B cell (primary cell): ENCODE measurements around the gene ITPK1. TPM values are rescaled to one million over a fixed set of nuclear protein-coding genes. Genes with fewer than 3 reads are reported as not detected.
"Not testable (repeated sequence)": the region's sequence is repeated elsewhere in the genome, so short reads cannot be mapped to it uniquely, and the experiment has no call there.

Source experiments
- ATAC-seq: fragments of 200-7000 bp; cut with Tn5 transposase; one replicate; pipeline ENCODE4 v1.10.0; 2021; ENCODE audit warnings: low read depth, mild to moderate bottlenecking, moderate number of reproducible peaks, moderate library complexity
- CTCF ChIA-PET: fragments of 350-600 bp; sonication (Branson Sonifier 250); formaldehyde crosslinking; loops from one replicate; lab custom pipeline; 2021; ENCODE audit warnings: antibody characterized with exemption, inconsistent platforms; lab: Charles Lee
- POLR2A ChIA-PET: fragments of 350-600 bp; sonication (Branson Sonifier 250); formaldehyde crosslinking; loops from one replicate; lab custom pipeline; 2021; ENCODE audit warnings: antibody characterized with exemption; lab: Charles Lee
- DNase-seq: peaks from one replicate; pipeline ENCODE4 v3.0.0; 2013
- H2AFZ ChIP-seq: 2 replicates; pipeline ENCODE4 v1.6.1; 2012; ENCODE audit warnings: mild to moderate bottlenecking, low read depth, low read length; ENCODE audit not compliant: insufficient read depth, poor library complexity, severe bottlenecking
- H3K27ac ChIP-seq, 2 donors: 1 replicate in 1 of 2; 2 replicates in 1 of 2; pipeline ENCODE4 v1.5.1; 2012 to 2013; ENCODE audit warnings: low read length in 2 of 2, mild to moderate bottlenecking in 2 of 2, moderate library complexity in 1 of 2
- H3K27me3 ChIP-seq, 4 experiments: fragments of 200-600 bp in 1 of 4; sonication (generic) in 1 of 4; replicated peaks in 1 of 4; 1 replicate in 2 of 4; 2 replicates in 2 of 4; pipeline versions ENCODE4 v1.6.1 to v1.7.0; 2013 to 2016; ENCODE audit warnings: low read length in 3 of 4, mild to moderate bottlenecking in 2 of 4, mixed read lengths in 1 of 4, moderate library complexity in 1 of 4; ENCODE audit not compliant: insufficient read depth in 4 of 4, control insufficient read depth in 3 of 4; ENCODE audit errors: control extremely low read depth in 1 of 4
- H3K36me3 ChIP-seq, 2 experiments: replicated peaks in 1 of 2; 1 replicate in 1 of 2; 2 replicates in 1 of 2; pipeline versions ENCODE4 v1.6.1 to v1.7.1; 2013; ENCODE audit warnings: low read length in 1 of 2; ENCODE audit not compliant: insufficient read depth in 2 of 2, control insufficient read depth in 1 of 2; ENCODE audit errors: control extremely low read depth in 1 of 2, extremely low read depth in 1 of 2
- H3K4me1 ChIP-seq, 2 donors: fragments of 200-600 bp in 1 of 2; sonication (generic) in 1 of 2; 1 replicate in 1 of 2; 2 replicates in 1 of 2; pipeline versions ENCODE4 v1.5.1 to v1.6.1; 2013 to 2017; ENCODE audit warnings: low read length in 2 of 2; ENCODE audit not compliant: control insufficient read depth in 2 of 2, insufficient read depth in 2 of 2
- H3K4me2 ChIP-seq: replicated peaks from 2 replicates; pipeline ENCODE3; 2012; ENCODE audit warnings: mild to moderate bottlenecking, low read depth, low read length; ENCODE audit not compliant: poor library complexity, severe bottlenecking
- H3K4me3 ChIP-seq, 5 experiments: fragments of 200-600 bp in 1 of 5; sonication (generic) in 1 of 5; 1 replicate in 3 of 5; 2 replicates in 2 of 5; pipeline versions ENCODE4 v1.5.1 to v1.7.0; 2011 to 2016; ENCODE audit warnings: low read length in 4 of 5, mild to moderate bottlenecking in 4 of 5, low read depth in 2 of 5, control low read depth in 1 of 5, moderate library complexity in 1 of 5; ENCODE audit not compliant: insufficient read depth in 1 of 5; ENCODE audit errors: control extremely low read depth in 1 of 5, extremely low read depth in 1 of 5
- H3K79me2 ChIP-seq: fragments of 200-600 bp; sonication (generic); one replicate; pipeline ENCODE4 v1.6.0; 2016; ENCODE audit warnings: low read length; ENCODE audit not compliant: control insufficient read depth, insufficient read depth
- H3K9ac ChIP-seq: fragments of 200-600 bp; sonication (generic); 2 replicates; pipeline ENCODE4 v1.6.1; 2017; ENCODE audit warnings: mild to moderate bottlenecking, low read length, moderate library complexity
- H3K9me3 ChIP-seq, 3 donors: one replicate each; pipeline versions ENCODE4 v1.6.1 to v1.7.1; 2013; ENCODE audit warnings: low read length in 2 of 3; ENCODE audit not compliant: control insufficient read depth in 2 of 3, insufficient read depth in 1 of 3; ENCODE audit errors: control extremely low read depth in 1 of 3
- H4K20me1 ChIP-seq: 2 replicates; pipeline ENCODE4 v1.6.0; 2012; ENCODE audit warnings: mild to moderate bottlenecking, low read length; ENCODE audit not compliant: insufficient read depth, control insufficient read depth, poor library complexity, severe bottlenecking
- H3K27ac Mint-ChIP-seq: one replicate; pipeline ENCODE4 v1.8.0; 2021; ENCODE audit warnings: mixed read lengths
- H3K27me3 Mint-ChIP-seq: one replicate; pipeline ENCODE4 v1.8.0; 2021; ENCODE audit warnings: mixed read lengths
- H3K4me1 Mint-ChIP-seq: one replicate; pipeline ENCODE4 v1.8.0; 2021; ENCODE audit warnings: mixed read lengths
- H3K4me3 Mint-ChIP-seq: one replicate; pipeline ENCODE4 v1.8.0; 2021; ENCODE audit warnings: mixed read lengths
- H3K9me3 Mint-ChIP-seq: one replicate; pipeline ENCODE4 v1.8.0; 2022; ENCODE audit warnings: mixed read lengths; ENCODE audit not compliant: insufficient read depth
- CTCF ChIP-seq: fragments of 200-600 bp; IDR thresholded peaks from one replicate; pipeline ENCODE4 v1.8.0; 2022; ENCODE audit warnings: antibody characterized with exemption, mild to moderate bottlenecking
- EZH2 ChIP-seq: IDR thresholded peaks from 2 replicates; pipeline ENCODE4 v1.6.1; 2012; ENCODE audit warnings: borderline replicate concordance, low read depth, mild to moderate bottlenecking, moderate library complexity, low read length; ENCODE audit not compliant: insufficient read depth, poor library complexity, severe bottlenecking
- WGBS: methylation state at CpG from one replicate; pipeline ENCODE4 v1.1.5; 2013; ENCODE audit warnings: missing lambda C conversion rate; ENCODE audit not compliant: insufficient coverage; 5-methylcytosine and 5-hydroxymethylcytosine counted together
- intact Hi-C: fragments of 100-400 bp; cut with micrococcal nuclease; formaldehyde crosslinking; loops from one replicate; pipeline ENCODE4 v1.10.0; 2022
- polyA plus RNA-seq: library from polyadenylated mRNA; depleted of rRNA; stranded (reverse); fragments of >200 nt; gene quantifications from 2 replicates; pipeline ENCODE4 v1.2.3, GENCODE V29; 2012
- total RNA-seq, 2 donors: library from RNA; stranded (reverse); fragments of 120-200 nt in 1 of 2; gene quantifications; 1 replicate in 1 of 2; 2 replicates in 1 of 2; pipeline versions ENCODE4 v1.2.3 to v1.2.4, GENCODE V29; 2013 to 2022

The ITPK1 gene
- total and polyA plus RNA-seq, 2 donors (not counting 1 experiment from before 2014, with no cell fraction given), result 46.0 to 46.9 TPM

- H3K4me3 Mint-ChIP-seq, result no peak overlapping the region
- peaks cover 56% of the 10 kb centered on the region for H3K4me1 Mint-ChIP-seq
- no peaks in the 10 kb centered on the region for H3K36me3 ChIP-seq
- WGBS, result 94% methylated on average over 9 of the region's 11 CpGs
- peaks cover 38 to 63% of the 10 kb centered on the region in 2 donors for H3K4me1 ChIP-seq
- H3K27ac Mint-ChIP-seq, result no peak overlapping the region
- H3K27me3 Mint-ChIP-seq, result no peaks in the 10 kb centered on the region
- no peak for DNase-seq
- ChIA-PET POLR2A (no interaction called here), CTCF (interaction anchor here (0.9 to 1.4 kb wide), 2 partner anchors 32 to 73 kb away, joined by 3 to 5 read pairs; no protein-coding TSS in a partner anchor)
- H3K4me3 ChIP-seq, result no peak overlapping the region
- no peaks in the 10 kb centered on the region for H3K27me3 ChIP-seq
- TF ChIP-seq EZH2 (no peak), CTCF (no peak)
- no peak overlapping the region for H3K27ac ChIP-seq
- no peak for ATAC-seq
- H3K4me2 ChIP-seq, result no peak overlapping the region
- peaks cover 6% of the 10 kb centered on the region for H4K20me1 ChIP-seq
- intact Hi-C loops, result no loop called here
- peaks cover 96% of the 10 kb centered on the region for H3K79me2 ChIP-seq
- H3K9ac ChIP-seq, result no peak overlapping the region
- H3K9me3 Mint-ChIP-seq, result no peaks in the 10 kb centered on the region
- H3K9me3 ChIP-seq, result no peaks in the 10 kb centered on the region
- H2AFZ ChIP-seq, result no peak overlapping the region
Observed at GRCh38 chr14:93107453-93107852, 8.3 kb downstream of the ITPK1 start.

GRCh38 chr14:93106541-93107156, 9.1 kb downstream of the ITPK1 start:
- ATAC-seq, result no peak
- no peak for DNase-seq
- Mint-ChIP-seq H3K9me3 (no peaks in the 10 kb centered on the region), H3K27me3 (no peaks in the 10 kb centered on the region), H3K4me3 (no peak overlapping the region), H3K4me1 (peaks cover 56% of the 10 kb centered on the region), H3K27ac (no peak overlapping the region)
- Histone ChIP-seq H3K4me3 (no peak overlapping the region), H3K9ac (no peak overlapping the region), H3K27ac (no peak overlapping the region), H3K79me2 (peaks cover 96% of the 10 kb centered on the region), H3K36me3 (no peaks in the 10 kb centered on the region), H4K20me1 (peaks cover 3% of the 10 kb centered on the region), H3K4me2 (no peak overlapping the region), H2AFZ (no peak overlapping the region), H3K27me3 (no peaks in the 10 kb centered on the region), H3K4me1 (peaks cover 38 to 59% of the 10 kb centered on the region in 2 donors), H3K9me3 (no peaks in the 10 kb centered on the region)
- TF ChIP-seq EZH2 (no peak), CTCF (no peak)
- ChIA-PET POLR2A (no interaction called here), CTCF (interaction anchor here (0.6 kb wide), 1 partner anchor 25 kb away, joined by 3 read pairs; no protein-coding TSS in a partner anchor)
- intact Hi-C loops, result no loop called here
- WGBS, result 97% methylated on average over 6 of the region's 6 CpGs

GRCh38 chr14:93105856-93106255, 9.9 kb downstream of the ITPK1 start:
- Histone ChIP-seq H3K4me1 (peaks cover 38 to 62% of the 10 kb centered on the region in 2 donors), H3K79me2 (peaks cover 96% of the 10 kb centered on the region)
- ChIA-PET POLR2A (interaction anchor here (0.6 kb wide), 1 partner anchor 68 kb away, joined by 3 read pairs; no protein-coding TSS in a partner anchor), CTCF (interaction anchor here (1.2 kb wide), 1 partner anchor 74 kb away, joined by 5 read pairs; no protein-coding TSS in a partner anchor)
- H3K4me2 ChIP-seq, H3K27me3 ChIP-seq, H3K36me3 ChIP-seq, H3K4me3 ChIP-seq, ATAC-seq, intact Hi-C loops, H3K9me3 Mint-ChIP-seq, DNase-seq, H3K9ac ChIP-seq, H3K4me3 Mint-ChIP-seq, H3K27me3 Mint-ChIP-seq, H3K9me3 ChIP-seq, H3K27ac ChIP-seq, H2AFZ ChIP-seq, H4K20me1 ChIP-seq: not testable (repeated sequence)
- Mint-ChIP-seq H3K4me1 (peaks cover 55% of the 10 kb centered on the region), H3K27ac (peak overlapping the region; percentile 41)
- 97% methylated on average over 9 of the region's 10 CpGs for WGBS
